ENCODE data around the gene PRPSAP1.

Gene PRPSAP1

DNA sequence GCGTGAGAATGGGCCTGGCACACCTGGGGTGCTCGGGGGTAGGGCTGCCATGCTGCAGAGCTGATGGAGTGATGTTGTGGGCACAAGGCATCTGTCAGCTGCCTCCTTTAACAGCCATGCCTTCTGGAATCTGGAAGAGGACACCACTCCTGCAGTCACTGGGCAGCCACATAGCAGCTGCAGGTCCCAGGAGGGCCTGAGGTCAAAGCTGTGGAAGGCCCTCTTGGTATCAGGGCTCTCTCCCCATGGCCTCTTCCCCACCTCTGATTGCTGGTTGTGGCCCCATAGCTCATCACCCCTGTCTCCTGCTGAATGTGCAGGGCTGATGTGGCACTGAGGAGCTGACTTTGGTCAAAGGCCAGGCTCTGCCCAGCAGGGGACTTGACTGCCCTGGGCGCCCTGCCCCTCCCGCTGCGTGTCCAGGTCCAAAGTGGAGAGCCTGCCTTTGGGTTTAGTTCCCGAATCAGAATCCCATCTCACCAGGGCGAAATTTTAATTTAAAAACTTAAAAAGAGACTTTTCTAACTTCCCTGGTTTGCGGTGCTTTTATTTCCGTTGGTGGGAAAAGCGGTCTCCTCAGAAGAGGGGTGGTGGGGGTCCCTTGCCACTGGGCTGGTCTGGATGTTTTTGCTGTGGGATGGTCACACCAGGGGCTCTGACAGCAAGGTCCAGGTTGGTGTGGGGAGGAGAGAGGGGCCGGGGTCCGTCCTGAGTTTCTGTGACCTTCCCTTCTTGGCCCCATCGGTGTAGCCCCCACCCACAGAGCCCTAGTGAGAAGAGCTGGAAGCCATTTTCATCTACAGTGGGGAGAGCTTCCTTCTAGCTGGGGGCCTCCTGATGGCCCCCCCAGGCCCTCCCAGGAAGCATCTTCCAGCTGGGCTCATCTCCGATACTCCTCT, 82.7 kb downstream of the PRPSAP1 start:
- H3K36me3 ChIP-seq (ENCODE audit: control insufficient read depth in 2 of 2, insufficient read depth in 1 of 2, low read length in 2 of 2): peaks cover 5 to 28% of the 10 kb centered on the region in 2 experiments; a peak in 2 of 3 replicates
- CTCF ChIA-PET: interaction anchor here (0.6 to 5.8 kb wide), 5 partner anchors 9 to 93 kb away, joined by 3 to 52 read pairs (median 4); no protein-coding TSS in a partner anchor
- H3K9me3 ChIP-seq (ENCODE audit: control insufficient read depth, insufficient read depth, low read depth, low read length): no peaks in the 10 kb centered on the region
- H3K4me1 ChIP-seq (ENCODE audit: control insufficient read depth, insufficient read depth, low read length): no peaks in the 10 kb centered on the region; the same call in 1 of the 2 replicates
- TF ChIP-seq KLF10 (tag by site-specific recombination; IDR thresholded peaks at IDR 0.05) (no peak), ZEB2 (tag by site-specific recombination; IDR thresholded peaks at IDR 0.05) (no peak), ZNF600 (tag by site-specific recombination; IDR thresholded peaks at IDR 0.05) (0 out of 2 replicates have a peak, but pooled peaks have one; percentile 14), ZNF596 (tag by site-specific recombination; IDR thresholded peaks at IDR 0.05) (no peak), GLIS1 (tag by site-specific recombination; IDR thresholded peaks at IDR 0.05) (peak; percentile 56), ZFP69B (tag by site-specific recombination; IDR thresholded peaks at IDR 0.05) (no peak), ZNF155 (tag by site-specific recombination; IDR thresholded peaks at IDR 0.05) (no peak), ZNF473 (tag by site-specific recombination; IDR thresholded peaks at IDR 0.05) (no peak), ZIC2 (tag by site-specific recombination; IDR thresholded peaks at IDR 0.05) (peak; percentile 19; the same call in 1 of the 2 replicates), ZNF416 (tag by site-specific recombination; IDR thresholded peaks at IDR 0.05) (no peak)
- TF ChIP-seq, protein P1, sequence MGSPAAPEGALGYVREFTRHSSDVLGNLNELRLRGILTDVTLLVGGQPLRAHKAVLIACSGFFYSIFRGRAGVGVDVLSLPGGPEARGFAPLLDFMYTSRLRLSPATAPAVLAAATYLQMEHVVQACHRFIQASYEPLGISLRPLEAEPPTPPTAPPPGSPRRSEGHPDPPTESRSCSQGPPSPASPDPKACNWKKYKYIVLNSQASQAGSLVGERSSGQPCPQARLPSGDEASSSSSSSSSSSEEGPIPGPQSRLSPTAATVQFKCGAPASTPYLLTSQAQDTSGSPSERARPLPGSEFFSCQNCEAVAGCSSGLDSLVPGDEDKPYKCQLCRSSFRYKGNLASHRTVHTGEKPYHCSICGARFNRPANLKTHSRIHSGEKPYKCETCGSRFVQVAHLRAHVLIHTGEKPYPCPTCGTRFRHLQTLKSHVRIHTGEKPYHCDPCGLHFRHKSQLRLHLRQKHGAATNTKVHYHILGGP (tag by site-specific recombination; IDR thresholded peaks at IDR 0.05): no peak
- TF ChIP-seq, protein P2, sequence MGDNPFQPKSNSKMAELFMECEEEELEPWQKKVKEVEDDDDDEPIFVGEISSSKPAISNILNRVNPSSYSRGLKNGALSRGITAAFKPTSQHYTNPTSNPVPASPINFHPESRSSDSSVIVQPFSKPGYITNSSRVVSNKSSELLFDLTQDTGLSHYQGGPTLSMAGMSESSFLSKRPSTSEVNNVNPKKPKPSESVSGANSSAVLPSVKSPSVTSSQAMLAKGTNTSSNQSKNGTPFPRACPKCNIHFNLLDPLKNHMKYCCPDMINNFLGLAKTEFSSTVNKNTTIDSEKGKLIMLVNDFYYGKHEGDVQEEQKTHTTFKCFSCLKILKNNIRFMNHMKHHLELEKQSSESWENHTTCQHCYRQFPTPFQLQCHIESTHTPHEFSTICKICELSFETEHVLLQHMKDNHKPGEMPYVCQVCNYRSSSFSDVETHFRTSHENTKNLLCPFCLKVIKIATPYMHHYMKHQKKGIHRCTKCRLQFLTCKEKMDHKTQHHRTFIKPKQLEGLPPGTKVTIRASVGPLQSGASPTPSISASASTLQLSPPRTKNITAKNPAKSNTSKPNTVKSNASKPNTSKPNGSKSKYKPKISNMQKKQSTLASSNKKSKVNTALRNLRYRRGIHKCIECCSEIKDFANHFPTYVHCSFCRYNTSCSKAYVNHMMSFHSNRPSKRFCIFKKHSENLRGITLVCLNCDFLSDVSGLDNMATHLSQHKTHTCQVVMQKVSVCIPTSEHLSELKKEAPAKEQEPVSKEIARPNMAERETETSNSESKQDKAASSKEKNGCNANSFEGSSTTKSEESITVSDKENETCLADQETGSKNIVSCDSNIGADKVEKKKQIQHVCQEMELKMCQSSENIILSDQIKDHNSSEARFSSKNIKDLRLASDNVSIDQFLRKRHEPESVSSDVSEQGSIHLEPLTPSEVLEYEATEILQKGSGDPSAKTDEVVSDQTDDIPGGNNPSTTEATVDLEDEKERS (tag by site-specific recombination; IDR thresholded peaks at IDR 0.05): no peak
- POLR2A ChIA-PET: interaction anchor here (0.5 to 1.2 kb wide), 2 partner anchors 145 to 265 kb away, joined by 3 read pairs; no protein-coding TSS in a partner anchor
- no peak overlapping the region for H3K4me3 ChIP-seq (ENCODE audit: low read depth, low read length)
- H3K27ac ChIP-seq (ENCODE audit: extremely low read depth, low read depth, low read length): 0 out of 2 replicates have a peak overlapping the region, but pooled peaks have one; percentile 18

DNA sequence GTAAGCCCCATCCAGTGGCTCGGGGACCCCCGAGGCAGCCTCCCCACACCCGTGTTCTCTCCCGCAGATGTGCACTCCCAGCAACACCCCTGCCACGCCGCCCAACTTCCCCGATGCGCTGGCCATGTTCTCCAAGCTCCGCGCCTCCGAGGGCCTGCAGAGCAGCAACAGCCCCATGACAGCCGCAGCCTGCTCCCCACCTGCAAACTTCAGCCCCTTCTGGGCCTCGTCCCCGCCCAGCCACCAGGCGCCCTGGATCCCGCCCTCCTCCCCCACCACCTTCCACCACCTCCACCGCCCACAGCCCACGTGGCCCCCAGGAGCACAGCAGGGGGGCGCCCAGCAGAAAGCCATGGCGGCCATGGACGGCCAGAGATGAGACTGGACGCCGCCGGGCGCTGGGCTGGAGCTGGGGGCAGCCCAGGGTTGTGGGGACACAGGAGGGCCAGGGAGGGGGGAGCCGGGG, 83.6 kb downstream of the PRPSAP1 start:
- no peaks in the 10 kb centered on the region; the same call in 1 of the 2 replicates for H3K4me1 ChIP-seq (ENCODE audit: control insufficient read depth, insufficient read depth, low read length)
- POLR2A ChIA-PET: interaction anchor here (0.7 to 1.2 kb wide), 3 partner anchors 10 to 29 kb away, joined by 3 to 4 read pairs (median 4); no protein-coding TSS in a partner anchor

More for the DNA sequence above, 83.6 kb downstream of the PRPSAP1 start:
- H3K4me3 ChIP-seq (ENCODE audit: low read depth, low read length): no peak overlapping the region
- peaks cover 5 to 28% of the 10 kb centered on the region in 2 experiments; a peak in 2 of 3 replicates for H3K36me3 ChIP-seq (ENCODE audit: control insufficient read depth in 2 of 2, insufficient read depth in 1 of 2, low read length in 2 of 2)
- no peak overlapping the region for H3K27ac ChIP-seq (ENCODE audit: extremely low read depth, low read depth, low read length)
- TF ChIP-seq GLIS2 (tag by site-specific recombination; IDR thresholded peaks at IDR 0.05) (0 out of 2 replicates have a peak, but pooled peaks have one; percentile 20), SP3 (tag by site-specific recombination; IDR thresholded peaks at IDR 0.05) (no peak)
- CTCF ChIA-PET: interaction anchor here (0.6 to 5.8 kb wide), 6 partner anchors 9 to 393 kb away, joined by 3 to 52 read pairs (median 5); no protein-coding TSS in a partner anchor
- H3K9me3 ChIP-seq (ENCODE audit: control insufficient read depth, insufficient read depth, low read depth, low read length): no peaks in the 10 kb centered on the region

Measured in HEK293 (cell line).